ENCODE results near the gene RPTOR.

The RPTOR gene

GRCh38 chr17:80917716-80918560 is 373.3 kb downstream of the RPTOR start:
- no CpG with 5 or more reads among the region's 33 CpGs for WGBS (ENCODE audit: extremely low coverage, insufficient coverage, low lambda C conversion rate)
- H3K18ac ChIP-seq (ENCODE audit: low read length) = no peak overlapping the region
- no peak overlapping the region for H3K9ac ChIP-seq (ENCODE audit: low read length)
- no peak overlapping the region for H3K4me2 ChIP-seq (ENCODE audit: low read length)
- H3K4ac ChIP-seq (ENCODE audit: low read depth, low read length) = no peak overlapping the region
- H3K27ac ChIP-seq (ENCODE audit: low read depth, low read length) = no peak overlapping the region
- H4K8ac ChIP-seq (ENCODE audit: low read depth, low read length) = no peak overlapping the region
- H2AK5ac ChIP-seq (ENCODE audit: low read length) = no peak overlapping the region
- no peak overlapping the region for H2BK5ac ChIP-seq (ENCODE audit: low read length)
- no peaks in the 10 kb centered on the region for H3K27me3 ChIP-seq (ENCODE audit: insufficient read depth, low read length, poor library complexity)
- no peaks in the 10 kb centered on the region for H3K36me3 ChIP-seq (ENCODE audit: control insufficient read depth, insufficient read depth, low read length)
- H2BK120ac ChIP-seq (ENCODE audit: low read depth, low read length) = no peak overlapping the region
- H3K4me3 ChIP-seq (ENCODE audit: low read length) = no peak overlapping the region
- no peaks in the 10 kb centered on the region for H3K79me1 ChIP-seq (ENCODE audit: low read length)
- H3K56ac ChIP-seq (ENCODE audit: low read length) = no peak overlapping the region
- H4K5ac ChIP-seq (ENCODE audit: low read length) = no peak overlapping the region
- no peaks in the 10 kb centered on the region for H3K4me1 ChIP-seq (ENCODE audit: control insufficient read depth, low read depth, low read length)
- no peaks in the 10 kb centered on the region for H3K79me2 ChIP-seq (ENCODE audit: control insufficient read depth, insufficient read depth, low read length)
- no peak for DNase-seq
- H2BK15ac ChIP-seq (replicated peaks; ENCODE audit: low read depth) = no peak overlapping the region
- no peak overlapping the region for H3K23ac ChIP-seq (ENCODE audit: low read length)

- H2BK120ac ChIP-seq (ENCODE audit: low read depth, low read length) = no peak overlapping the region
- H3K4me2 ChIP-seq (ENCODE audit: low read length) = no peak overlapping the region
- H3K18ac ChIP-seq (ENCODE audit: low read length) = no peak overlapping the region
- no peak overlapping the region for H3K4ac ChIP-seq (ENCODE audit: low read depth, low read length)
- no CpG with 5 or more reads among the region's 15 CpGs for WGBS (ENCODE audit: extremely low coverage, insufficient coverage, low lambda C conversion rate)
- no peak overlapping the region for H2AK5ac ChIP-seq (ENCODE audit: low read length)
- no peak overlapping the region for H4K5ac ChIP-seq (ENCODE audit: low read length)
- no peak overlapping the region for H2BK15ac ChIP-seq (replicated peaks; ENCODE audit: low read depth)
- H3K4me1 ChIP-seq (ENCODE audit: control insufficient read depth, low read depth, low read length) = no peaks in the 10 kb centered on the region
- no peaks in the 10 kb centered on the region for H3K79me2 ChIP-seq (ENCODE audit: control insufficient read depth, insufficient read depth, low read length)
- H3K56ac ChIP-seq (ENCODE audit: low read length) = no peak overlapping the region
- no peaks in the 10 kb centered on the region for H3K79me1 ChIP-seq (ENCODE audit: low read length)
- no peak overlapping the region for H3K23ac ChIP-seq (ENCODE audit: low read length)
- H3K36me3 ChIP-seq (ENCODE audit: control insufficient read depth, insufficient read depth, low read length) = no peaks in the 10 kb centered on the region
- H3K9ac ChIP-seq (ENCODE audit: low read length) = no peak overlapping the region
- no peak overlapping the region for H3K27ac ChIP-seq (ENCODE audit: low read depth, low read length)
- no peak overlapping the region for H3K4me3 ChIP-seq (ENCODE audit: low read length)
- no peak for DNase-seq
- no peak overlapping the region for H2BK5ac ChIP-seq (ENCODE audit: low read length)
- H3K27me3 ChIP-seq (ENCODE audit: insufficient read depth, low read length, poor library complexity) = no peaks in the 10 kb centered on the region
- H4K8ac ChIP-seq (ENCODE audit: low read depth, low read length) = no peak overlapping the region
These were observed 374.1 kb downstream of the RPTOR start for GRCh38 chr17:80918731-80919130.

GRCh38 chr17:80919331-80920311 is 375.0 kb downstream of the RPTOR start:
- Histone ChIP-seq H3K23ac (ENCODE audit: low read length) (no peak overlapping the region), H3K27me3 (ENCODE audit: insufficient read depth, low read length, poor library complexity) (no peaks in the 10 kb centered on the region), H3K4me3 (ENCODE audit: low read length) (no peak overlapping the region), H3K27ac (ENCODE audit: low read depth, low read length) (no peak overlapping the region), H2AK5ac (ENCODE audit: low read length) (no peak overlapping the region), H3K18ac (ENCODE audit: low read length) (no peak overlapping the region), H3K4me1 (ENCODE audit: control insufficient read depth, low read depth, low read length) (no peaks in the 10 kb centered on the region), H3K36me3 (ENCODE audit: control insufficient read depth, insufficient read depth, low read length) (no peaks in the 10 kb centered on the region), H2BK5ac (ENCODE audit: low read length) (no peak overlapping the region), H3K79me1 (ENCODE audit: low read length) (no peaks in the 10 kb centered on the region), H4K8ac (ENCODE audit: low read depth, low read length) (no peak overlapping the region), H3K56ac (ENCODE audit: low read length) (no peak overlapping the region), H3K79me2 (ENCODE audit: control insufficient read depth, insufficient read depth, low read length) (no peaks in the 10 kb centered on the region), H3K4me2 (ENCODE audit: low read length) (no peak overlapping the region), H3K9ac (ENCODE audit: low read length) (no peak overlapping the region), H2BK120ac (ENCODE audit: low read depth, low read length) (no peak overlapping the region), H2BK15ac (replicated peaks; ENCODE audit: low read depth) (no peak overlapping the region), H4K5ac (ENCODE audit: low read length) (no peak overlapping the region), H3K4ac (ENCODE audit: low read depth, low read length) (no peak overlapping the region)
- no peak for DNase-seq
- WGBS (ENCODE audit: extremely low coverage, insufficient coverage, low lambda C conversion rate) = no CpG with 5 or more reads among the region's 33 CpGs

- no CpG with 5 or more reads among the region's 18 CpGs for WGBS (ENCODE audit: extremely low coverage, insufficient coverage, low lambda C conversion rate)
These were observed 375.8 kb downstream of the RPTOR start for GRCh38 chr17:80920441-80920840.

DNA sequence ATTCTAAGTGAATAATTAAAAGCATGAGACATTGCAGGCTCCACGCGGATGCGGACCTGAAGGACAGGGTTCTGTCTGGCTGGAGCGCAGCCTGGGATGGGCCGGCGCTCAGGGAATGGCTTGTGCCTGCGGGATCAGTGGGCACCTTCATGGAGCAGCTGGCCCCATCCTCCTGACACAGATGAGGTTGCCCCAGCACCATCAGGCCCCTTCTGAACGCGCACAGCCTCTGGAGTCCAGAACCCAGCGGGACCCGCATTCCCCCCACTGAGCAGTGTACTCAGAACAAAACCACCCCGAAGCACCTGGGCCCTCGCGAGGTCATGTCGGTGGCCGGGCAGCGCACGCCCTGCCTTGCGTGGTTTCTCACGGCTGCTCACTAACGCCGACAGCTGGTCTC is 376.5 kb downstream of the RPTOR start:
- H3K18ac ChIP-seq (ENCODE audit: low read length) = no peak overlapping the region
- H2BK120ac ChIP-seq (ENCODE audit: low read depth, low read length) = no peak overlapping the region
- H3K9ac ChIP-seq (ENCODE audit: low read length) = no peak overlapping the region
- H3K36me3 ChIP-seq (ENCODE audit: control insufficient read depth, insufficient read depth, low read length) = no peaks in the 10 kb centered on the region
- no peak overlapping the region for H3K27ac ChIP-seq (ENCODE audit: low read depth, low read length)
- no peak overlapping the region for H3K4me3 ChIP-seq (ENCODE audit: low read length)
- H4K5ac ChIP-seq (ENCODE audit: low read length) = no peak overlapping the region
- H3K56ac ChIP-seq (ENCODE audit: low read length) = no peak overlapping the region
- no peak for DNase-seq
- no peaks in the 10 kb centered on the region for H3K4me1 ChIP-seq (ENCODE audit: control insufficient read depth, low read depth, low read length)
- H2AK5ac ChIP-seq (ENCODE audit: low read length) = no peak overlapping the region
- no peaks in the 10 kb centered on the region for H3K79me2 ChIP-seq (ENCODE audit: control insufficient read depth, insufficient read depth, low read length)
- no peak overlapping the region for H4K8ac ChIP-seq (ENCODE audit: low read depth, low read length)
- no CpG with 5 or more reads among the region's 22 CpGs for WGBS (ENCODE audit: extremely low coverage, insufficient coverage, low lambda C conversion rate)
- no peak overlapping the region for H2BK15ac ChIP-seq (replicated peaks; ENCODE audit: low read depth)
- H3K79me1 ChIP-seq (ENCODE audit: low read length) = no peaks in the 10 kb centered on the region
- H3K4me2 ChIP-seq (ENCODE audit: low read length) = no peak overlapping the region
- H3K4ac ChIP-seq (ENCODE audit: low read depth, low read length) = no peak overlapping the region
- H3K27me3 ChIP-seq (ENCODE audit: insufficient read depth, low read length, poor library complexity) = no peaks in the 10 kb centered on the region
- no peak overlapping the region for H2BK5ac ChIP-seq (ENCODE audit: low read length)
- no peak overlapping the region for H3K23ac ChIP-seq (ENCODE audit: low read length)

More at GRCh38 chr17:80920441-80920840, 375.8 kb downstream of the RPTOR start:
- Histone ChIP-seq H3K36me3 (ENCODE audit: control insufficient read depth, insufficient read depth, low read length) (no peaks in the 10 kb centered on the region), H3K79me1 (ENCODE audit: low read length) (no peaks in the 10 kb centered on the region), H3K4me3 (ENCODE audit: low read length) (no peak overlapping the region), H4K8ac (ENCODE audit: low read depth, low read length) (no peak overlapping the region), H2AK5ac (ENCODE audit: low read length) (no peak overlapping the region), H3K4me2 (ENCODE audit: low read length) (no peak overlapping the region), H3K18ac (ENCODE audit: low read length) (no peak overlapping the region), H3K9ac (ENCODE audit: low read length) (no peak overlapping the region), H3K4ac (ENCODE audit: low read depth, low read length) (no peak overlapping the region), H3K4me1 (ENCODE audit: control insufficient read depth, low read depth, low read length) (no peaks in the 10 kb centered on the region), H2BK15ac (replicated peaks; ENCODE audit: low read depth) (no peak overlapping the region), H4K5ac (ENCODE audit: low read length) (no peak overlapping the region), H3K27ac (ENCODE audit: low read depth, low read length) (no peak overlapping the region), H3K56ac (ENCODE audit: low read length) (no peak overlapping the region), H3K23ac (ENCODE audit: low read length) (no peak overlapping the region), H2BK5ac (ENCODE audit: low read length) (no peak overlapping the region), H3K79me2 (ENCODE audit: control insufficient read depth, insufficient read depth, low read length) (no peaks in the 10 kb centered on the region), H2BK120ac (ENCODE audit: low read depth, low read length) (no peak overlapping the region), H3K27me3 (ENCODE audit: insufficient read depth, low read length, poor library complexity) (no peaks in the 10 kb centered on the region)
- DNase-seq = no peak

Measured in mesendoderm (in vitro differentiated cells).